HepG2 (cell line): ENCODE results near the gene TSPYL6. TPM values are rescaled to one million over a fixed set of nuclear protein-coding genes. Genes with fewer than 3 reads are reported as not detected.

Experiments
- ATAC-seq: fragments of 200-7000 bp; cut with Tn5 transposase; 3 replicates; pipeline ENCODE4 v1.9.1; 2020; ENCODE audit warnings: mild to moderate bottlenecking, moderate library complexity
- Bru-seq: library from RNA; stranded (reverse); fragments of 400-500 nt; gene quantifications from one replicate; lab custom pipeline; 2021; lab: Mats Ljungman, UMichigan
- BruChase-seq, 2 experiments: library from RNA; stranded (reverse); fragments of 400-500 nt; gene quantifications; one replicate each; lab custom pipeline; 2021; lab: Mats Ljungman, UMichigan
- BruUV-seq: library from RNA; stranded (reverse); fragments of 400-500 nt; replicated peaks from 2 replicates; lab custom pipeline; 2021; lab: Mats Ljungman, UMichigan
- CTCF ChIA-PET: fragments of 300-600 bp; formaldehyde crosslinking; extraction: SDS; loops from one replicate; lab custom pipeline; 2021; ENCODE audit warnings: low total read pairs, inconsistent platforms, low intra/inter-chr PET ratio; lab: Yijun Ruan, JAX
- POLR2A ChIA-PET: fragments of 350-600 bp; sonication (Branson Sonifier 250); formaldehyde crosslinking; loops from one replicate; lab custom pipeline; 2020; ENCODE audit warnings: antibody characterized with exemption, inconsistent platforms; lab: Yijun Ruan, JAX
- DNase-seq: peaks from one replicate; pipeline ENCODE4 v3.0.0-alpha.2; 2015; ENCODE audit warnings: low spot score
- FAIRE-seq: peaks from 3 replicates; lab custom pipeline; 2011; peaks lifted over from hg19 to GRCh38; lab: Jason Lieb, UNC
- H2AFZ ChIP-seq: one replicate; pipeline ENCODE4 v1.6.1; 2011; ENCODE audit warnings: low read length, inconsistent platforms
- H3K27ac ChIP-seq: fragments of 300-600 bp; 3 replicates; pipeline ENCODE4 v1.8.0; 2011; ENCODE audit warnings: mixed run types, mild to moderate bottlenecking, mixed read lengths, low read length, inconsistent platforms; ENCODE audit not compliant: insufficient read depth; ENCODE audit errors: extremely low read length
- H3K27me3 ChIP-seq, 2 experiments: fragments of 200-600 bp in 1 of 2; 2 replicates in 1 of 2; 3 replicates in 1 of 2; pipeline versions ENCODE4 v1.6.0 to v1.8.0; 2011; ENCODE audit warnings: low read length in 2 of 2, mild to moderate bottlenecking in 2 of 2, moderate library complexity in 2 of 2, inconsistent platforms in 1 of 2; ENCODE audit not compliant: insufficient read depth in 2 of 2, control insufficient read depth in 1 of 2
- H3K36me3 ChIP-seq, 2 experiments: fragments of 200-600 bp in 1 of 2; replicated peaks in 1 of 2; 2 replicates in 1 of 2; 3 replicates in 1 of 2; pipeline versions ENCODE4 v1.5.1 to v1.8.0; 2011; ENCODE audit warnings: low read length in 2 of 2, inconsistent platforms in 1 of 2; ENCODE audit not compliant: insufficient read depth in 2 of 2, control insufficient read depth in 1 of 2
- H3K4me1 ChIP-seq: 2 replicates; pipeline ENCODE4 v1.5.1; 2012; ENCODE audit warnings: low read length, inconsistent platforms; ENCODE audit not compliant: insufficient read depth
- H3K4me2 ChIP-seq: 2 replicates; pipeline ENCODE4 v1.6.0; 2011; ENCODE audit warnings: low read depth, low read length, inconsistent platforms
- H3K4me3 ChIP-seq, 3 experiments: fragments of 200-600 bp in 1 of 3; sonication (generic), shearing (Covaris generic) in 1 of 3; replicated peaks in 1 of 3; 2 replicates each; pipeline ENCODE4 v1.5.1; 2011 to 2016; ENCODE audit warnings: low read length in 3 of 3, inconsistent platforms in 2 of 3, low read depth in 2 of 3, mild to moderate bottlenecking in 2 of 3, control low read depth in 1 of 3, mixed read lengths in 1 of 3; ENCODE audit not compliant: insufficient read depth in 1 of 3
- H3K79me2 ChIP-seq: one replicate; pipeline ENCODE4 v1.6.1; 2011; ENCODE audit warnings: low read length, inconsistent platforms; ENCODE audit not compliant: insufficient read depth
- H3K9ac ChIP-seq: 2 replicates; pipeline ENCODE4 v1.6.0; 2011; ENCODE audit warnings: mild to moderate bottlenecking, low read depth, low read length, inconsistent platforms; ENCODE audit not compliant: insufficient read depth
- H3K9me3 ChIP-seq: 2 replicates; pipeline ENCODE4 v1.5.1; 2012; ENCODE audit warnings: mild to moderate bottlenecking, low read length
- H4K20me1 ChIP-seq: 2 replicates; pipeline ENCODE4 v1.6.0; 2011; ENCODE audit warnings: inconsistent platforms, mild to moderate bottlenecking, low read length, moderate library complexity; ENCODE audit not compliant: insufficient read depth
- CREM ChIP-seq, 2 experiments: sonication (generic) in 1 of 2; formaldehyde crosslinking in 1 of 2; IDR thresholded peaks; 2 replicates each; pipeline versions ENCODE4 v1.4.0 to v1.6.1; 2016 to 2020; ENCODE audit warnings: antibody characterized with exemption in 1 of 2, mild to moderate bottlenecking in 1 of 2, missing genetic modification reagents in 1 of 2
- HMG20B ChIP-seq: conservative IDR thresholded peaks from 2 replicates; pipeline ENCODE4 v1.6.1; 2016; ENCODE audit warnings: missing genetic modification reagents, missing compliant biosample characterization
- KAT2B ChIP-seq: fragments of 150-350 bp; IDR thresholded peaks from 2 replicates; pipeline ENCODE4 v1.6.1; 2014; ENCODE audit warnings: low read depth, low read length, borderline replicate concordance
- KLF12 ChIP-seq: sonication (generic); formaldehyde crosslinking; IDR thresholded peaks from 2 replicates; pipeline ENCODE4 v1.4.0; 2020; ENCODE audit warnings: missing genetic modification reagents, borderline replicate concordance
- SALL1 ChIP-seq: sonication (generic); formaldehyde crosslinking; IDR thresholded peaks from 2 replicates; pipeline ENCODE4 v1.8.0; 2022; ENCODE audit warnings: mild to moderate bottlenecking, missing genetic modification reagents
- SMARCC2 ChIP-seq: fragments of 450-650 bp; IDR thresholded peaks from 2 replicates; pipeline ENCODE4 v1.6.1; 2017; ENCODE audit warnings: antibody characterized with exemption, mild to moderate bottlenecking
- TSC22D2 ChIP-seq: sonication (generic); formaldehyde crosslinking; IDR thresholded peaks from 2 replicates; pipeline ENCODE4 v1.5.1; 2020; ENCODE audit warnings: missing genetic modification reagents, mild to moderate bottlenecking, borderline replicate concordance
- ZFP62 ChIP-seq: sonication (generic); formaldehyde crosslinking; IDR thresholded peaks from 2 replicates; pipeline ENCODE4 v1.4.0; 2020; ENCODE audit warnings: missing genetic modification reagents
- WGBS: methylation state at CpG from one replicate; pipeline ENCODE4 v1.1.6; 2017; ENCODE audit warnings: low lambda C conversion rate; 5-methylcytosine and 5-hydroxymethylcytosine counted together
- in situ Hi-C: cut with HindIII; loops from 2 replicates; pipeline ENCODE4 v1.10.0; 2017; ENCODE audit warnings: low pct_unique_long_range_greater_than_20kb; ENCODE audit not compliant: extremely low pct_ligation_motif_present
- intact Hi-C: fragments of 100-400 bp; cut with micrococcal nuclease; formaldehyde crosslinking; loops from one replicate; pipeline ENCODE4 v1.10.0; 2022; ENCODE audit not compliant: unreplicated experiment
- long read RNA-seq, 2 experiments: library from RNA in 1 of 2; library from polyadenylated mRNA in 1 of 2; stranded (forward) in 1 of 2; unstranded in 1 of 2; transcript quantifications; one replicate each; pipeline ENCODE4 v2.0.0, GENCODE V29; 2019 to 2022
- polyA minus RNA-seq, 3 experiments: library from RNA; depleted of rRNA, polyadenylated mRNA; stranded (reverse); fragments of >200 nt; gene quantifications; 2 replicates each; pipeline ENCODE4 v1.2.3, GENCODE V29; 2011; ENCODE audit warnings: low replicate concordance in 1 of 3
- polyA plus RNA-seq, 8 experiments: library from polyadenylated mRNA; depleted of rRNA in 3 of 8; stranded (reverse) in 7 of 8; unstranded in 1 of 8; fragments of >200 nt; fragmentation: Illumina TruSeq in 4 of 8; extraction: Trizol in 4 of 8; gene quantifications; 2 replicates each; pipeline versions ENCODE4 v1.2.1 to v1.2.3, GENCODE V29; 2011 to 2016; ENCODE audit warnings: low read depth in 4 of 8, missing spikeins in 1 of 8, mixed read lengths in 1 of 8; ENCODE audit not compliant: insufficient read depth in 1 of 8
- total RNA-seq, 5 experiments: library from RNA; depleted of rRNA; stranded (reverse); fragments of >200 nt; fragmentation: Illumina TruSeq; extraction: Trizol; gene quantifications; 2 replicates each; pipeline ENCODE4 v1.2.3, GENCODE V29; 2016; ENCODE audit warnings: low read depth in 1 of 5
- TF ChIP-seq, protein P1 (sequence below): sonication (generic); formaldehyde crosslinking; IDR thresholded peaks from 2 replicates; pipeline ENCODE4 v1.4.0; 2020; ENCODE audit warnings: mild to moderate bottlenecking, missing genetic modification reagents
- TF ChIP-seq, protein P2 (sequence below): sonication (generic); formaldehyde crosslinking; IDR thresholded peaks from 2 replicates; pipeline ENCODE4 v1.8.1; 2023; ENCODE audit warnings: mild to moderate bottlenecking, missing genetic modification reagents, borderline replicate concordance
- TF ChIP-seq, protein P3 (sequence below): sonication (generic); formaldehyde crosslinking; IDR thresholded peaks from 2 replicates; pipeline ENCODE4 v1.4.0; 2020; ENCODE audit warnings: missing genetic modification reagents, borderline replicate concordance
- TF ChIP-seq, protein P4 (sequence below): sonication (generic); formaldehyde crosslinking; IDR thresholded peaks from 2 replicates; pipeline ENCODE4 v1.8.0; 2022; ENCODE audit warnings: low read depth, missing genetic modification reagents

The TSPYL6 gene
- total RNA-seq (2016; rRNA removed; fragmentation: Illumina TruSeq; extraction: Trizol) (not detected in 2 replicates), polyA plus RNA-seq (2011; rRNA removed) (0.03 and 0.05 TPM in 2 replicates), polyA minus RNA-seq (2011; rRNA and poly(A)+ RNA removed; ENCODE audit: low replicate concordance) (0.08 TPM in 1 of 2 replicates, not detected in the other), Bru-seq, nascent RNA (not detected), BruChase-seq, experiment 1, labeled RNA remaining after a 6-hour chase (percentile 22 among the genes with signal in this experiment), BruChase-seq, experiment 2, labeled RNA remaining after a 2-hour chase (percentile 24 among the genes with signal in this experiment)
- total RNA-seq (2016; cell fraction: cytosol; rRNA removed; fragmentation: Illumina TruSeq; extraction: Trizol; ENCODE audit: low read depth), result not detected in 2 replicates
- not detected in 2 replicates for total RNA-seq (2016; cell fraction: insoluble cytoplasmic fraction; rRNA removed; fragmentation: Illumina TruSeq; extraction: Trizol)
- not detected in 2 replicates for total RNA-seq (2016; cell fraction: membrane; rRNA removed; fragmentation: Illumina TruSeq; extraction: Trizol)
- not detected in 2 replicates for total RNA-seq (2016; cell fraction: nucleus; rRNA removed; fragmentation: Illumina TruSeq; extraction: Trizol)
- polyA plus RNA-seq (2011; cell fraction: cytosol; rRNA removed), result not detected in 2 replicates
- 0.05 TPM in 1 of 2 replicates, not detected in the other for polyA plus RNA-seq (2011; cell fraction: nucleus; rRNA removed)
- 0.08 TPM in 1 of 2 replicates, not detected in the other for polyA plus RNA-seq (2012)
- polyA plus RNA-seq (2016; cell fraction: cytosol; fragmentation: Illumina TruSeq; extraction: Trizol; ENCODE audit: low read depth), result not detected in 2 replicates
- not detected in 2 replicates for polyA plus RNA-seq (2016; cell fraction: insoluble cytoplasmic fraction; fragmentation: Illumina TruSeq; extraction: Trizol; ENCODE audit: low read depth)
- polyA plus RNA-seq (2016; cell fraction: membrane; fragmentation: Illumina TruSeq; extraction: Trizol; ENCODE audit: low read depth), result not detected in 2 replicates
- polyA plus RNA-seq (2016; cell fraction: nucleus; fragmentation: Illumina TruSeq; extraction: Trizol; ENCODE audit: insufficient read depth, low read depth), result not detected in 2 replicates
- polyA minus RNA-seq (2011; cell fraction: cytosol; rRNA and poly(A)+ RNA removed), result not detected in 2 replicates
- polyA minus RNA-seq (2011; cell fraction: nucleus; rRNA and poly(A)+ RNA removed), result 0.26 TPM in 1 of 2 replicates, not detected in the other
- long read RNA-seq, experiment 1, result 0 reads
- long read RNA-seq, experiment 2, result 0 reads

DNA sequence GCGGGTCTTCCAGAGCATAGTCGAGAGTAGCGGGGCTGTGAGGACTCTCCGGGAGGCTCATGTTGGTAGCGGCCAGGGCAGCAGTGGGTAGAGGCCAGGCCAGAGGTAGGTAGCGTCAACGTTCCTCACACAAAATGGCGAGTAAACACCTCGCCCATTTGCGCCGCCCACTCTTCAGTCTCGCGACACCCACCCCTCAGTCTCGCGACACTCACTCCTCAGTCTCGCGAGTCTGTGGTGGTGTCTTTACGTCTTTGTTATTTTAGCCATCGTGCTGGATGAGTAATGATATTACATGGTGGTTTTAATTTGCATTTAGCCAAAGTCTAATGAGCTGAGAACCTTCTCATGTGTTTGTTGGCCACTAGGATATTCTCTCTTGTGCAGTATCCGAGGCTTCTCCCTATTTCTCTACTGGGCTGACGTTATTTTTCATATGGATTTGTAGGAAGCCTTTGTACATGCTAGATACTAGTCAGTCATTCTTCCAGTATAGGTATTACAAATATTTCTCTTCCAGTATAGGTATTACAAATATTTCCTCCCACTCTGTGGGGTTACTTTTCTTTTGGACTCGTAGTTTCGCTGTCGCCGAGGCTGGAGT is at the start of gene TSPYL6:
Gene TSPYL6, minus strand, starts transcription at position 139 of the 604 bp plus-strand sequence. Its CDS starts 78 bp downstream, at position 61.
- H3K4me1 ChIP-seq, result peaks cover 23% of the 10 kb centered on the region
- H3K27me3 ChIP-seq, result no peaks in the 10 kb centered on the region
- H4K20me1 ChIP-seq, result no peaks in the 10 kb centered on the region
- H3K4me2 ChIP-seq, result no peak within 1 kb of the TSS
- ATAC-seq, result no peak
- no peak within 1 kb of the TSS for H2AFZ ChIP-seq
- H3K4me3 ChIP-seq, result no peak within 1 kb of the TSS
- no peak within 1 kb of the TSS for H3K9ac ChIP-seq
- no TSS peak for BruUV-seq
- intact Hi-C loops, result no loop called here
- no peak within 1 kb of the TSS for H3K27ac ChIP-seq
- ChIA-PET CTCF (no interaction called here), POLR2A (no interaction called here)
- FAIRE-seq, result no peak
- H3K79me2 ChIP-seq, result no peaks in the 10 kb centered on the region
- no peaks in the 10 kb centered on the region; a peak in 1 of 5 replicates for H3K36me3 ChIP-seq
- WGBS, result 97% methylated on average over 25 of the region's 25 CpGs
- in situ Hi-C loops, result no loop called here
- DNase-seq, result no peak
- H3K9me3 ChIP-seq, result no peaks in the 10 kb centered on the region
- TF ChIP-seq, protein P1, sequence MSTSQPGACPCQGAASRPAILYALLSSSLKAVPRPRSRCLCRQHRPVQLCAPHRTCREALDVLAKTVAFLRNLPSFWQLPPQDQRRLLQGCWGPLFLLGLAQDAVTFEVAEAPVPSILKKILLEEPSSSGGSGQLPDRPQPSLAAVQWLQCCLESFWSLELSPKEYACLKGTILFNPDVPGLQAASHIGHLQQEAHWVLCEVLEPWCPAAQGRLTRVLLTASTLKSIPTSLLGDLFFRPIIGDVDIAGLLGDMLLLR (CRISPR knock-in tag), result no peak
- TF ChIP-seq HMG20B (CRISPR knock-in tag) (no peak), SALL1 (CRISPR knock-in tag) (no peak), KLF12 (CRISPR knock-in tag) (no peak), CREM (IDR thresholded peaks at IDR 0.05) (no peak), CREM (CRISPR knock-in tag; IDR thresholded peaks at IDR 0.05) (no peak), ZFP62 (CRISPR knock-in tag) (no peak), KAT2B (no peak), SMARCC2 (no peak), TSC22D2 (no peak)
- TF ChIP-seq, protein P2, sequence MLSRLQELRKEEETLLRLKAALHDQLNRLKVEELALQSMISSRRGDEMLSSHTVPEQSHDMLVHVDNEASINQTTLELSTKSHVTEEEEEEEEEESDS, result no peak
- TF ChIP-seq, protein P3, sequence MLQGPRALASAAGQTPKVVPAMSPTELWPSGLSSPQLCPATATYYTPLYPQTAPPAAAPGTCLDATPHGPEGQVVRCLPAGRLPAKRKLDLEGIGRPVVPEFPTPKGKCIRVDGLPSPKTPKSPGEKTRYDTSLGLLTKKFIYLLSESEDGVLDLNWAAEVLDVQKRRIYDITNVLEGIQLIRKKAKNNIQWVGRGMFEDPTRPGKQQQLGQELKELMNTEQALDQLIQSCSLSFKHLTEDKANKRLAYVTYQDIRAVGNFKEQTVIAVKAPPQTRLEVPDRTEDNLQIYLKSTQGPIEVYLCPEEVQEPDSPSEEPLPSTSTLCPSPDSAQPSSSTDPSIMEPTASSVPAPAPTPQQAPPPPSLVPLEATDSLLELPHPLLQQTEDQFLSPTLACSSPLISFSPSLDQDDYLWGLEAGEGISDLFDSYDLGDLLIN (CRISPR knock-in tag), result no peak
- TF ChIP-seq, protein P4, sequence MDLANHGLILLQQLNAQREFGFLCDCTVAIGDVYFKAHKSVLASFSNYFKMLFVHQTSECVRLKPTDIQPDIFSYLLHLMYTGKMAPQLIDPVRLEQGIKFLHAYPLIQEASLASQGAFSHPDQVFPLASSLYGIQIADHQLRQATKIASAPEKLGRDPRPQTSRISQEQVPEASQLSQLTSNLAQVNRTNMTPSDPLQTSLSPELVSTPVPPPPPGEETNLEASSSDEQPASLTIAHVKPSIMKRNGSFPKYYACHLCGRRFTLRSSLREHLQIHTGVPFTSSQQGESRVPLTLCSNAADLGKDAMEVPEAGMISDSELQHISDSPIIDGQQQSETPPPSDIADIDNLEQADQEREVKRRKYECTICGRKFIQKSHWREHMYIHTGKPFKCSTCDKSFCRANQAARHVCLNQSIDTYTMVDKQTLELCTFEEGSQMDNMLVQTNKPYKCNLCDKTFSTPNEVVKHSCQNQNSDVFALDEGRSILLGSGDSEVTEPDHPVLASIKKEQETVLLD (CRISPR knock-in tag), result no peak
